ENCODE data around the gene ZNF30. TPM values are rescaled to one million over a fixed set of nuclear protein-coding genes. Genes with fewer than 3 reads are reported as not detected.

The ZNF30 gene
- total and polyA plus RNA-seq, 2 of the 4 experiments (the other 2 are of a cell fraction): 1.3 to 2.9 TPM

- ATAC-seq (ENCODE audit: low read depth) (no peak), DNase-seq (no peak)
- in situ Hi-C loops (cut with MboI; ENCODE audit: low sequenced_read_pairs) (no loop called here), dilution Hi-C loops (cut with HindIII; ENCODE audit: low sequenced_read_pairs, unreplicated experiment) (no loop called here), intact Hi-C loops (cut with micrococcal nuclease) (no loop called here)
- Histone ChIP-seq H2AFZ (replicated peaks; ENCODE audit: low read length, poor library complexity) (no peak overlapping the region), H3K4ac (ENCODE audit: low read depth, low read length) (no peak overlapping the region), H3K36me3 (ENCODE audit: control insufficient read depth, insufficient read depth, low read length) (no peaks in the 10 kb centered on the region), H2AK5ac (ENCODE audit: low read depth, low read length) (no peak overlapping the region), H4K5ac (ENCODE audit: low read depth, low read length) (no peak overlapping the region), H3K14ac (replicated peaks; ENCODE audit: low read depth, low read length) (no peak overlapping the region), H3K4me3 (ENCODE audit: insufficient read depth, low read depth, low read length) (no peak overlapping the region), H3K27me3 (ENCODE audit: control insufficient read depth, insufficient read depth, low read length) (peaks cover 8% of the 10 kb centered on the region), H4K8ac (ENCODE audit: low read depth in 2 of 2, low read length in 2 of 2) (no peak overlapping the region), H3K9me3 (ENCODE audit: control insufficient read depth, insufficient read depth, low read length) (peaks cover 10% of the 10 kb centered on the region), H3K4me2 (ENCODE audit: low read depth, low read length) (no peak overlapping the region), H4K20me1 (ENCODE audit: insufficient read depth, low read length) (no peaks in the 10 kb centered on the region), H2BK15ac (ENCODE audit: low read depth, low read length) (no peak overlapping the region), H2BK5ac (ENCODE audit: low read depth, low read length, poor library complexity, severe bottlenecking) (no peak overlapping the region), H3K9ac (ENCODE audit: low read depth, low read length) (no peak overlapping the region), H3K23ac (ENCODE audit: low read depth, low read length) (no peak overlapping the region), H2BK120ac (ENCODE audit: low read depth, low read length) (no peak overlapping the region), H3K18ac (ENCODE audit: low read depth, low read length) (no peak overlapping the region), H2AK9ac (replicated peaks; ENCODE audit: low read depth, low read length, poor library complexity) (no peak overlapping the region), H3K4me1 (ENCODE audit: control insufficient read depth, insufficient read depth, low read length) (no peaks in the 10 kb centered on the region), H3K56ac (ENCODE audit: extremely low read depth, insufficient read depth, low read length) (no peak overlapping the region), H3K9me1 (ENCODE audit: insufficient read depth, low read length) (no peaks in the 10 kb centered on the region), H3K27ac (ENCODE audit: insufficient read depth, low read length) (no peak overlapping the region), H2BK20ac (ENCODE audit: low read depth, low read length) (no peak overlapping the region), H3K79me1 (ENCODE audit: low read depth in 1 of 2, low read length in 2 of 2) (no peaks in the 10 kb centered on the region), H4K91ac (ENCODE audit: insufficient read depth, low read depth, low read length) (no peak overlapping the region)
- no CpG with 5 or more reads among the region's 6 CpGs for WGBS, 2 experiments (ENCODE audit: extremely low coverage in 2 of 2, insufficient read length in 1 of 2)
- ChIA-PET CTCF (no interaction called here), POLR2A (ENCODE audit: unreplicated experiment) (no interaction called here)
- BruUV-seq (replicated peaks): no TSS peak
- TF ChIP-seq CHD1 (IDR thresholded peaks at IDR 0.05; ENCODE audit: low read depth, low read length) (no peak), FOS (IDR thresholded peaks at IDR 0.05; ENCODE audit: low read depth, low read length) (no peak), RCOR1 (IDR thresholded peaks at IDR 0.05; ENCODE audit: insufficient replicate concordance, low read length) (no peak), BHLHE40 (IDR thresholded peaks at IDR 0.05; ENCODE audit: low read depth, low read length) (no peak), RAD21 (IDR thresholded peaks at IDR 0.05; ENCODE audit: low read length) (no peak), CTCF (conservative IDR thresholded peaks at IDR 0.05; ENCODE audit: low read depth, low read length) (no peak), NFE2L2 (IDR thresholded peaks at IDR 0.05; ENCODE audit: low read depth, low read length) (no peak), POLR2A (IDR thresholded peaks at IDR 0.05; ENCODE audit: low read depth, low read length) (no peak), MAZ (IDR thresholded peaks at IDR 0.05; ENCODE audit: borderline replicate concordance, low read depth, low read length) (no peak), RFX5 (IDR thresholded peaks at IDR 0.05; ENCODE audit: low read depth, low read length) (no peak), CEBPB (IDR thresholded peaks at IDR 0.05; ENCODE audit: low read depth, low read length) (no peak), MXI1 (IDR thresholded peaks at IDR 0.05; ENCODE audit: borderline replicate concordance, low read depth, low read length) (no peak), MAFK (IDR thresholded peaks at IDR 0.05; ENCODE audit: low read depth, low read length) (no peak), SMC3 (IDR thresholded peaks at IDR 0.05; ENCODE audit: low read depth, low read length) (no peak), USF2 (IDR thresholded peaks at IDR 0.05; ENCODE audit: low read depth, low read length) (no peak)
- TF ChIP-seq, protein P1, sequence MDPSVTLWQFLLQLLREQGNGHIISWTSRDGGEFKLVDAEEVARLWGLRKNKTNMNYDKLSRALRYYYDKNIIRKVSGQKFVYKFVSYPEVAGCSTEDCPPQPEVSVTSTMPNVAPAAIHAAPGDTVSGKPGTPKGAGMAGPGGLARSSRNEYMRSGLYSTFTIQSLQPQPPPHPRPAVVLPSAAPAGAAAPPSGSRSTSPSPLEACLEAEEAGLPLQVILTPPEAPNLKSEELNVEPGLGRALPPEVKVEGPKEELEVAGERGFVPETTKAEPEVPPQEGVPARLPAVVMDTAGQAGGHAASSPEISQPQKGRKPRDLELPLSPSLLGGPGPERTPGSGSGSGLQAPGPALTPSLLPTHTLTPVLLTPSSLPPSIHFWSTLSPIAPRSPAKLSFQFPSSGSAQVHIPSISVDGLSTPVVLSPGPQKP (IDR thresholded peaks at IDR 0.05; ENCODE audit: borderline replicate concordance, low read depth, low read length): no peak
Observed at GRCh38 chr19:34969721-34970120, 43.0 kb downstream of the ZNF30 start.
